K562 (cell line): Measurements from ENCODE around the gene FANCC.

Source experiments
- EZH2 ChIP-seq: IDR thresholded peaks from 2 replicates; pipeline ENCODE4 v1.6.1; 2012; ENCODE audit warnings: low read depth, mild to moderate bottlenecking, inconsistent platforms, low read length, borderline replicate concordance
- LARP7 ChIP-seq: fragments of 450-650 bp; IDR thresholded peaks from 2 replicates; pipeline ENCODE4 v1.6.1; 2016
- NFE2 ChIP-seq: IDR thresholded peaks from 2 replicates; pipeline ENCODE4 v1.6.1; 2014; ENCODE audit warnings: antibody characterized with exemption, low read depth
- NFYB ChIP-seq: IDR thresholded peaks from 2 replicates; pipeline ENCODE4 v1.6.1; 2011; ENCODE audit warnings: mild to moderate bottlenecking, moderate library complexity; ENCODE audit not compliant: insufficient read length; ENCODE audit errors: extremely low read depth
- PML ChIP-seq: IDR thresholded peaks from 2 replicates; pipeline ENCODE4 v1.6.1; 2012; ENCODE audit warnings: low read length, inconsistent platforms
- SMAD4 ChIP-seq: fragments of 250-450 bp; sonication (Bioruptor Pico); conservative IDR thresholded peaks from 2 replicates; pipeline ENCODE4 v1.8.0; 2021; ENCODE audit warnings: inconsistent platforms, mild to moderate bottlenecking, moderate library complexity
- SMC3 ChIP-seq: conservative IDR thresholded peaks from 2 replicates; pipeline ENCODE4 v1.6.1; 2011; ENCODE audit warnings: low read depth, low read length, improper control_type of control experiment; ENCODE audit not compliant: insufficient read depth
- ZNF143 ChIP-seq: sonication (generic); formaldehyde crosslinking; IDR thresholded peaks from 2 replicates; pipeline ENCODE4 v1.9.0; 2022; ENCODE audit warnings: mild to moderate bottlenecking, missing genetic modification reagents
- ZNF24 ChIP-seq: fragments of 450-650 bp; IDR thresholded peaks from 2 replicates; pipeline ENCODE4 v1.6.1; 2016
- ZNF780A ChIP-seq: fragments of 250-450 bp; sonication (Bioruptor Pico); IDR thresholded peaks from 2 replicates; pipeline ENCODE4 v1.5.0; 2021; ENCODE audit warnings: mild to moderate bottlenecking
- TF ChIP-seq, protein P1 (sequence below): sonication (generic); formaldehyde crosslinking; IDR thresholded peaks from 2 replicates; pipeline ENCODE4 v1.8.1; 2023; ENCODE audit warnings: mild to moderate bottlenecking, missing genetic modification reagents
- TF ChIP-seq, protein P2 (sequence below), 3 experiments: IDR thresholded peaks in 2 of 3; conservative IDR thresholded peaks in 1 of 3; 2 replicates each; pipeline ENCODE4 v1.5.1; 2011 to 2012; ENCODE audit warnings: low read length in 3 of 3, mild to moderate bottlenecking in 3 of 3, control low read depth in 2 of 3, improper control_type of control experiment in 1 of 3, inconsistent platforms in 1 of 3, low read depth in 1 of 3, mixed read lengths in 1 of 3, moderate library complexity in 1 of 3; ENCODE audit not compliant: insufficient read depth in 2 of 3
- TF ChIP-seq, protein P3 (sequence below): IDR thresholded peaks from 2 replicates; pipeline ENCODE4 v1.6.1; 2014; ENCODE audit warnings: antibody characterized with exemption

DNA sequence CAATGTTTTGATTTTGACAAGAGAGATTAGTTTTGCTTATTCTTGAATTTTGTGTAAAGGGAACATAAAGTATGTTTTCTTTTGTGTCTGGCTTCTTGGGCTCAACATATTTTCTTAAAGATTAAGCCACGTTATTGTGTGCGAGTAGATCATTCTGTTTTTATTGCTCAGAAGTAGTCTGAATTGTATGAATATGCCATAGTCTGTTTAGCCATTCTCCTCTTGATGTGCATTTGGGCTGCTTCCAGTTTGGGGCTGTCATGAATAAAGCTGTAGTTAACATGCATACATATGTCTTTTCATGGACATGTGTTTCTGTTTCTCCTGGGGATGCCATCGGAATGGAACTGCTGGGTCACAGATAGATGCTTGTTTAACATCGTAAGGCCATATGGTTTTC, 198.9 kb downstream of the FANCC start:
- TF ChIP-seq SMAD4 (no peak), ZNF143 (CRISPR knock-in tag) (no peak), EZH2 (no peak), SMC3 (no peak), ZNF24 (no peak), PML (no peak), LARP7 (no peak), NFE2 (no peak), NFYB (no peak), ZNF780A (CRISPR knock-in tag) (no peak)
- TF ChIP-seq, protein P1, sequence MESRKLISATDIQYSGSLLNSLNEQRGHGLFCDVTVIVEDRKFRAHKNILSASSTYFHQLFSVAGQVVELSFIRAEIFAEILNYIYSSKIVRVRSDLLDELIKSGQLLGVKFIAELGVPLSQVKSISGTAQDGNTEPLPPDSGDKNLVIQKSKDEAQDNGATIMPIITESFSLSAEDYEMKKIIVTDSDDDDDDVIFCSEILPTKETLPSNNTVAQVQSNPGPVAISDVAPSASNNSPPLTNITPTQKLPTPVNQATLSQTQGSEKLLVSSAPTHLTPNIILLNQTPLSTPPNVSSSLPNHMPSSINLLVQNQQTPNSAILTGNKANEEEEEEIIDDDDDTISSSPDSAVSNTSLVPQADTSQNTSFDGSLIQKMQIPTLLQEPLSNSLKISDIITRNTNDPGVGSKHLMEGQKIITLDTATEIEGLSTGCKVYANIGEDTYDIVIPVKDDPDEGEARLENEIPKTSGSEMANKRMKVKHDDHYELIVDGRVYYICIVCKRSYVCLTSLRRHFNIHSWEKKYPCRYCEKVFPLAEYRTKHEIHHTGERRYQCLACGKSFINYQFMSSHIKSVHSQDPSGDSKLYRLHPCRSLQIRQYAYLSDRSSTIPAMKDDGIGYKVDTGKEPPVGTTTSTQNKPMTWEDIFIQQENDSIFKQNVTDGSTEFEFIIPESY (CRISPR knock-in tag): no peak
- TF ChIP-seq, protein P2, sequence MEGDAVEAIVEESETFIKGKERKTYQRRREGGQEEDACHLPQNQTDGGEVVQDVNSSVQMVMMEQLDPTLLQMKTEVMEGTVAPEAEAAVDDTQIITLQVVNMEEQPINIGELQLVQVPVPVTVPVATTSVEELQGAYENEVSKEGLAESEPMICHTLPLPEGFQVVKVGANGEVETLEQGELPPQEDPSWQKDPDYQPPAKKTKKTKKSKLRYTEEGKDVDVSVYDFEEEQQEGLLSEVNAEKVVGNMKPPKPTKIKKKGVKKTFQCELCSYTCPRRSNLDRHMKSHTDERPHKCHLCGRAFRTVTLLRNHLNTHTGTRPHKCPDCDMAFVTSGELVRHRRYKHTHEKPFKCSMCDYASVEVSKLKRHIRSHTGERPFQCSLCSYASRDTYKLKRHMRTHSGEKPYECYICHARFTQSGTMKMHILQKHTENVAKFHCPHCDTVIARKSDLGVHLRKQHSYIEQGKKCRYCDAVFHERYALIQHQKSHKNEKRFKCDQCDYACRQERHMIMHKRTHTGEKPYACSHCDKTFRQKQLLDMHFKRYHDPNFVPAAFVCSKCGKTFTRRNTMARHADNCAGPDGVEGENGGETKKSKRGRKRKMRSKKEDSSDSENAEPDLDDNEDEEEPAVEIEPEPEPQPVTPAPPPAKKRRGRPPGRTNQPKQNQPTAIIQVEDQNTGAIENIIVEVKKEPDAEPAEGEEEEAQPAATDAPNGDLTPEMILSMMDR (IDR thresholded peaks at IDR 0.05 in 2 of 3, conservative IDR thresholded peaks at IDR 0.05 in 1 of 3; ENCODE audit: insufficient read depth in 2 of 3, low read depth in 1 of 3, low read length in 3 of 3): no peak
- TF ChIP-seq, protein P3, sequence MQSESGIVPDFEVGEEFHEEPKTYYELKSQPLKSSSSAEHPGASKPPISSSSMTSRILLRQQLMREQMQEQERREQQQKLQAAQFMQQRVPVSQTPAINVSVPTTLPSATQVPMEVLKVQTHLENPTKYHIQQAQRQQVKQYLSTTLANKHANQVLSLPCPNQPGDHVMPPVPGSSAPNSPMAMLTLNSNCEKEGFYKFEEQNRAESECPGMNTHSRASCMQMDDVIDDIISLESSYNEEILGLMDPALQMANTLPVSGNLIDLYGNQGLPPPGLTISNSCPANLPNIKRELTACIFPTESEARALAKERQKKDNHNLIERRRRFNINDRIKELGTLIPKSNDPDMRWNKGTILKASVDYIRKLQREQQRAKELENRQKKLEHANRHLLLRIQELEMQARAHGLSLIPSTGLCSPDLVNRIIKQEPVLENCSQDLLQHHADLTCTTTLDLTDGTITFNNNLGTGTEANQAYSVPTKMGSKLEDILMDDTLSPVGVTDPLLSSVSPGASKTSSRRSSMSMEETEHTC: no peak
